Gastroesophageal sphincter (tissue), 3 donors: ENCODE data around the gene ZNF697.

ENCODE experiments used
- EP300 ChIP-seq: sonication (generic); formaldehyde crosslinking; IDR thresholded peaks from one replicate; pipeline ENCODE4 v1.6.1; 2017; ENCODE audit warnings: antibody characterized with exemption, mild to moderate bottlenecking
- POLR2A ChIP-seq, 2 donors: fragments of 450-650 bp; IDR thresholded peaks; one replicate each; pipeline ENCODE4 v1.6.1; 2017; ENCODE audit warnings: antibody characterized with exemption in 2 of 2, mild to moderate bottlenecking in 2 of 2, moderate library complexity in 1 of 2
- POLR2AphosphoS5 ChIP-seq: sonication (generic); formaldehyde crosslinking; IDR thresholded peaks from one replicate; pipeline ENCODE4 v1.6.1; 2017; ENCODE audit warnings: antibody characterized with exemption
- TF ChIP-seq, protein P1 (sequence below), 4 experiments: fragments of 200-600 bp in 2 of 4; fragments of 450-650 bp in 2 of 4; sonication (generic) in 1 of 4; IDR thresholded peaks; one replicate each; pipeline ENCODE4 v1.5.1; 2017 to 2019; ENCODE audit warnings: antibody characterized with exemption in 4 of 4, mild to moderate bottlenecking in 2 of 4, moderate library complexity in 2 of 4

DNA sequence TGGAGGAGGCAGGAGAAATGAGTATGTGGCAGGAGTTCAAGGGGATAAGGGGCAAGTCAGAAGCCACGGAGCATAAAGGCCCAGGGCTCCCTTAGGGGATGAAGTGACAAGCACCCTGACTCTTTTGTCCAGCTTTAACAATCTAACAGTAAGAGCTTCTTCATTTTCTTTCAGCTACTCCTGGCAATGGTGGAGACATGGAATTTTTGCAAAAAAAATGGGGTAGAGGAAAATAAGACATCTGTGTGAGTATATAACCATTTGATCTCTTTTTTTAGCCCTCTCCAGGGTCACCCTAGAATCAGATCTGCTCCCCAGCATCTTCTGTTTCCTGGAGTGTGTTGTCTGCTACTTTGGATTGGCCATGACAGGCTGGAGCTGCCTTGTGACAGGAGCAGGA, 47.1 kb downstream of the ZNF697 start:
- TF ChIP-seq, protein P1, sequence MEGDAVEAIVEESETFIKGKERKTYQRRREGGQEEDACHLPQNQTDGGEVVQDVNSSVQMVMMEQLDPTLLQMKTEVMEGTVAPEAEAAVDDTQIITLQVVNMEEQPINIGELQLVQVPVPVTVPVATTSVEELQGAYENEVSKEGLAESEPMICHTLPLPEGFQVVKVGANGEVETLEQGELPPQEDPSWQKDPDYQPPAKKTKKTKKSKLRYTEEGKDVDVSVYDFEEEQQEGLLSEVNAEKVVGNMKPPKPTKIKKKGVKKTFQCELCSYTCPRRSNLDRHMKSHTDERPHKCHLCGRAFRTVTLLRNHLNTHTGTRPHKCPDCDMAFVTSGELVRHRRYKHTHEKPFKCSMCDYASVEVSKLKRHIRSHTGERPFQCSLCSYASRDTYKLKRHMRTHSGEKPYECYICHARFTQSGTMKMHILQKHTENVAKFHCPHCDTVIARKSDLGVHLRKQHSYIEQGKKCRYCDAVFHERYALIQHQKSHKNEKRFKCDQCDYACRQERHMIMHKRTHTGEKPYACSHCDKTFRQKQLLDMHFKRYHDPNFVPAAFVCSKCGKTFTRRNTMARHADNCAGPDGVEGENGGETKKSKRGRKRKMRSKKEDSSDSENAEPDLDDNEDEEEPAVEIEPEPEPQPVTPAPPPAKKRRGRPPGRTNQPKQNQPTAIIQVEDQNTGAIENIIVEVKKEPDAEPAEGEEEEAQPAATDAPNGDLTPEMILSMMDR (IDR thresholded peaks at IDR 0.05) = no peak
- TF ChIP-seq POLR2A (IDR thresholded peaks at IDR 0.05) (no peak), POLR2AphosphoS5 (no peak), EP300 (no peak)
